HG03354 (cell line): ENCODE measurements around the gene FADS3.

Source experiments
- ATAC-seq: cut with Tn5 transposase; IDR thresholded peaks from one replicate; pipeline ENCODE4 v1.9.1; 2021; ENCODE audit warnings: mild to moderate bottlenecking; ENCODE audit not compliant: unreplicated experiment, poor library complexity, severe bottlenecking

Gene FADS3

GRCh38 chr11:61914471-61915171, 23.3 kb upstream of the FADS3 start:
- ATAC-seq, result no peak

GRCh38 chr11:61913699-61914395, 22.5 kb upstream of the FADS3 start:
- ATAC-seq, result no peak

GRCh38 chr11:61912991-61913698, 21.8 kb upstream of the FADS3 start:
- no peak for ATAC-seq

- ATAC-seq, result no peak
Observed at GRCh38 chr11:61912530-61912898, 21.2 kb upstream of the FADS3 start.

- no peak for ATAC-seq
Observed at GRCh38 chr11:61911701-61912529, 20.6 kb upstream of the FADS3 start.

- ATAC-seq, result no peak
Observed at GRCh38 chr11:61911128-61911700, 19.9 kb upstream of the FADS3 start.

GRCh38 chr11:61910187-61911127, 19.1 kb upstream of the FADS3 start:
- no peak for ATAC-seq

- no peak for ATAC-seq
Observed at GRCh38 chr11:61908730-61909316, 17.5 kb upstream of the FADS3 start.

GRCh38 chr11:61907871-61908729, 16.8 kb upstream of the FADS3 start:
- no peak for ATAC-seq

- no peak for ATAC-seq
Observed at GRCh38 chr11:61907282-61907681, 15.9 kb upstream of the FADS3 start.

GRCh38 chr11:61906522-61906909, 15.2 kb upstream of the FADS3 start:
- no peak for ATAC-seq

GRCh38 chr11:61905801-61906521, 14.6 kb upstream of the FADS3 start:
- ATAC-seq, result no peak

GRCh38 chr11:61905067-61905696, 13.8 kb upstream of the FADS3 start:
- no peak for ATAC-seq

- no peak for ATAC-seq
Observed at GRCh38 chr11:61904539-61905048, 13.2 kb upstream of the FADS3 start.

- no peak for ATAC-seq
Observed at GRCh38 chr11:61903845-61904244, 12.5 kb upstream of the FADS3 start.

GRCh38 chr11:61902313-61902712, 11.0 kb upstream of the FADS3 start:
- ATAC-seq, result no peak
